HG02759 (cell line): Measurements from ENCODE around the gene COL4A5.

Experiments
- ATAC-seq: cut with Tn5 transposase; IDR thresholded peaks from one replicate; pipeline ENCODE4 v1.9.1; 2021; ENCODE audit warnings: mild to moderate bottlenecking, moderate library complexity; ENCODE audit not compliant: unreplicated experiment

COL4A5 gene

GRCh38 chrX:108737754-108738153 lies 298.1 kb downstream of the COL4A5 start:
- ATAC-seq = no peak

DNA sequence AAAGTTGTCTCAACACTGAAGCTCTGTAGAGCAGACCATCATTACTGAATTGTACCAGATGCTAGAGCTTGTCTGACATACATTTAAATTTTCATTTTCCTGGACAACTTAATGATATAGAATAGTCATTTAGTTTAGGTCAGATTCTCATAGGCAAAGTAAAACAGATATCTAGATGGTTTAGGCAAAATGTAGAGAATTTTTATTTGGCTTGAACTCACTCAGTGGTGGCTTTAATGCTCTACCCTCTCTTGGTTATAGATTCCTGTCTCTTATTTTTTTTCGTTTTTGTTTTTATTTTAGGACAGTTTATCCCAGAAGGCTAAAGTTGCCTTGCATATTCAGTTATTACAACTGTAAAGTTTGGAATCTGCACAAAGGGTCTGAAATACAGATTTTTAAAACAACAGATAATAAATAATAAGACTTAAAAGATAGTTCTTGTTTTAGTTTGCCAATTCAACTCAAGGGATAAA lies 300.7 kb downstream of the COL4A5 start:
- no peak for ATAC-seq
